ENCODE results near the gene SEMA3D. TPM values are rescaled to one million over a fixed set of nuclear protein-coding genes. Genes with fewer than 3 reads are reported as not detected.

Gene SEMA3D
- total RNA-seq: 11.8 and 22.5 TPM in 2 replicates

GRCh38 chr7:85186521-85187241 is at the start of gene SEMA3D:
Gene SEMA3D, minus strand, starts transcription at chr7:85187056. Its CDS starts 65,165 bp downstream, at chr7:85121891.

All from smooth muscle cell of the pulmonary artery (primary cell).